Trophoblast cell (in vitro differentiated cells and primary cell): Measurements from ENCODE around the gene SH3GLB1.

ENCODE experiments used
- DNase-seq, 2 donors: peaks; one replicate each; pipeline ENCODE4 v3.0.0-alpha.2; 2016
- H2AFZ ChIP-seq: 2 replicates; pipeline ENCODE4 v1.6.1; 2013; ENCODE audit warnings: low read length, moderate library complexity, mild to moderate bottlenecking; ENCODE audit not compliant: insufficient read depth, poor library complexity
- H2AK5ac ChIP-seq: 2 replicates; pipeline ENCODE4 v1.6.1; 2013; ENCODE audit warnings: mild to moderate bottlenecking, low read length
- H2BK120ac ChIP-seq: 2 replicates; pipeline ENCODE4 v1.6.1; 2013; ENCODE audit warnings: low read length, mild to moderate bottlenecking, moderate library complexity; ENCODE audit not compliant: insufficient read depth, poor library complexity
- H2BK12ac ChIP-seq: 2 replicates; pipeline ENCODE4 v1.6.1; 2013; ENCODE audit warnings: mild to moderate bottlenecking, low read length, moderate library complexity
- H2BK5ac ChIP-seq: 2 replicates; pipeline ENCODE4 v1.6.1; 2013; ENCODE audit warnings: low read length, low read depth, moderate library complexity, mild to moderate bottlenecking; ENCODE audit not compliant: poor library complexity
- H3K14ac ChIP-seq: 2 replicates; pipeline ENCODE4 v1.6.1; 2013; ENCODE audit warnings: mild to moderate bottlenecking, low read length
- H3K18ac ChIP-seq: 2 replicates; pipeline ENCODE4 v1.6.1; 2013; ENCODE audit warnings: mild to moderate bottlenecking, low read length
- H3K23ac ChIP-seq: 2 replicates; pipeline ENCODE4 v1.6.1; 2013; ENCODE audit warnings: low read length
- H3K27ac ChIP-seq: 2 replicates; pipeline ENCODE4 v1.5.1; 2013; ENCODE audit warnings: low read depth, mild to moderate bottlenecking, inconsistent platforms, low read length, moderate library complexity
- H3K27me3 ChIP-seq: 2 replicates; pipeline ENCODE4 v1.6.1; 2013; ENCODE audit warnings: inconsistent platforms, mild to moderate bottlenecking, low read length, moderate library complexity; ENCODE audit not compliant: insufficient read depth
- H3K36me3 ChIP-seq, 2 experiments: 1 replicate in 1 of 2; 2 replicates in 1 of 2; pipeline ENCODE4 v1.6.1; 2013; ENCODE audit warnings: low read length in 2 of 2, mild to moderate bottlenecking in 2 of 2, moderate library complexity in 1 of 2; ENCODE audit not compliant: insufficient read depth in 2 of 2, control insufficient read depth in 1 of 2
- H3K4ac ChIP-seq: 2 replicates; pipeline ENCODE4 v1.6.1; 2013; ENCODE audit warnings: low read depth, mild to moderate bottlenecking, low read length, moderate library complexity
- H3K4me1 ChIP-seq, 2 experiments: 1 replicate in 1 of 2; 2 replicates in 1 of 2; pipeline ENCODE4 v1.6.1; 2013; ENCODE audit warnings: low read length in 2 of 2, mild to moderate bottlenecking in 2 of 2, moderate library complexity in 1 of 2; ENCODE audit not compliant: insufficient read depth in 2 of 2, control insufficient read depth in 1 of 2
- H3K4me2 ChIP-seq: 2 replicates; pipeline ENCODE4 v1.6.1; 2013; ENCODE audit warnings: inconsistent platforms, mild to moderate bottlenecking, low read length, moderate library complexity
- H3K4me3 ChIP-seq: 2 replicates; pipeline ENCODE4 v1.5.1; 2013; ENCODE audit warnings: mild to moderate bottlenecking, low read depth, low read length, inconsistent platforms
- H3K79me1 ChIP-seq: one replicate; pipeline ENCODE4 v1.6.1; 2013; ENCODE audit warnings: low read length
- H3K79me2 ChIP-seq: 2 replicates; pipeline ENCODE4 v1.6.1; 2013; ENCODE audit warnings: low read length, mild to moderate bottlenecking; ENCODE audit not compliant: control insufficient read depth, insufficient read depth, poor library complexity
- H3K9ac ChIP-seq: 2 replicates; pipeline ENCODE4 v1.6.1; 2013; ENCODE audit warnings: mild to moderate bottlenecking, low read length
- H3K9me3 ChIP-seq: 2 replicates; pipeline ENCODE4 v1.6.1; 2013; ENCODE audit warnings: low read depth, mild to moderate bottlenecking, control low read depth, inconsistent platforms, low read length; ENCODE audit not compliant: insufficient read depth
- H4K12ac ChIP-seq: 2 replicates; pipeline ENCODE4 v1.6.1; 2013; ENCODE audit warnings: low read depth, mild to moderate bottlenecking, low read length, moderate library complexity
- H4K8ac ChIP-seq: 2 replicates; pipeline ENCODE4 v1.6.1; 2013; ENCODE audit warnings: low read depth, mild to moderate bottlenecking, low read length, moderate library complexity
- H4K91ac ChIP-seq: one replicate; pipeline ENCODE4 v1.6.1; 2013; ENCODE audit warnings: low read depth, mild to moderate bottlenecking, low read length, moderate library complexity
- WGBS: extraction: QIAGEN DNeasy Blood & Tissue Kit; methylation state at CpG from one replicate; pipeline ENCODE4 v1.1.7; 2013; ENCODE audit warnings: missing lambda C conversion rate; ENCODE audit not compliant: insufficient read length, insufficient coverage; ENCODE audit errors: extremely low coverage; 5-methylcytosine and 5-hydroxymethylcytosine counted together

SH3GLB1 gene

GRCh38 chr1:86787621-86788020 lies 83.2 kb downstream of the SH3GLB1 start:
- Histone ChIP-seq H3K4ac (no peak overlapping the region), H3K9ac (no peak overlapping the region), H4K12ac (no peak overlapping the region), H3K14ac (no peak overlapping the region), H3K4me3 (no peak overlapping the region), H4K91ac (no peak overlapping the region), H2BK120ac (no peak overlapping the region), H3K79me2 (no peaks in the 10 kb centered on the region), H2BK5ac (no peak overlapping the region), H3K36me3 (no peaks in the 10 kb centered on the region), H3K9me3 (no peaks in the 10 kb centered on the region), H2BK12ac (no peak overlapping the region), H3K27me3 (no peaks in the 10 kb centered on the region), H3K18ac (no peak overlapping the region), H2AFZ (no peak overlapping the region), H4K8ac (no peak overlapping the region), H3K79me1 (peaks cover 3% of the 10 kb centered on the region), H2AK5ac (no peak overlapping the region), H3K23ac (no peak overlapping the region), H3K4me2 (no peak overlapping the region), H3K4me1 (peaks cover under 1% of the 10 kb centered on the region in 2 experiments), H3K27ac (no peak overlapping the region)
- no peak for DNase-seq

- Histone ChIP-seq H3K14ac (no peak overlapping the region), H3K79me2 (no peaks in the 10 kb centered on the region), H2AFZ (no peak overlapping the region), H3K4me3 (no peak overlapping the region), H3K9ac (no peak overlapping the region), H3K4me2 (no peak overlapping the region), H2AK5ac (no peak overlapping the region), H3K79me1 (peaks cover 5% of the 10 kb centered on the region), H3K27me3 (no peaks in the 10 kb centered on the region), H2BK5ac (no peak overlapping the region), H3K4ac (no peak overlapping the region), H3K18ac (no peak overlapping the region), H2BK120ac (no peak overlapping the region), H3K9me3 (no peaks in the 10 kb centered on the region), H2BK12ac (no peak overlapping the region), H3K36me3 (no peaks in the 10 kb centered on the region), H3K27ac (no peak overlapping the region), H4K91ac (no peak overlapping the region), H3K4me1 (peaks cover 3 to 4% of the 10 kb centered on the region in 2 experiments), H4K8ac (no peak overlapping the region), H4K12ac (no peak overlapping the region), H3K23ac (no peak overlapping the region)
- DNase-seq = peak in 1 of 2 donors; percentile 20
- no CpG with 5 or more reads among the region's 6 CpGs for WGBS
Measured at GRCh38 chr1:86788300-86789206, 84.2 kb downstream of the SH3GLB1 start.

GRCh38 chr1:86795316-86795715 lies 90.9 kb downstream of the SH3GLB1 start:
- H2AK5ac ChIP-seq = no peak overlapping the region
- no peaks in the 10 kb centered on the region for H3K27me3 ChIP-seq
- no peak overlapping the region for H2BK120ac ChIP-seq
- H2BK12ac ChIP-seq = no peak overlapping the region
- H4K8ac ChIP-seq = no peak overlapping the region
- no peak overlapping the region for H3K9ac ChIP-seq
- H3K9me3 ChIP-seq = no peaks in the 10 kb centered on the region
- H3K4ac ChIP-seq = no peak overlapping the region
- peaks cover 8% of the 10 kb centered on the region for H3K79me1 ChIP-seq
- no peaks in the 10 kb centered on the region for H3K79me2 ChIP-seq
- no peak overlapping the region for H3K4me3 ChIP-seq
- H3K23ac ChIP-seq = no peak overlapping the region
- H3K14ac ChIP-seq = no peak overlapping the region
- no peak overlapping the region for H3K18ac ChIP-seq
- no peak overlapping the region for H2AFZ ChIP-seq
- H3K4me1 ChIP-seq = peaks cover 7 to 9% of the 10 kb centered on the region in 2 experiments
- no peak overlapping the region for H4K12ac ChIP-seq
- H3K36me3 ChIP-seq = no peaks in the 10 kb centered on the region
- no peak overlapping the region for H3K4me2 ChIP-seq
- DNase-seq = no peak
- no peak overlapping the region for H4K91ac ChIP-seq
- H2BK5ac ChIP-seq = no peak overlapping the region
- H3K27ac ChIP-seq = no peak overlapping the region
